Endometrium (tissue), 2 donors: ENCODE measurements around the gene MPP3.

Experiments
- FAIRE-seq: peaks from 2 replicates; lab custom pipeline; 2012; peaks lifted over from hg19 to GRCh38; lab: Jason Lieb, UNC
- donor health status: control.
- donor health status: control.

The MPP3 gene

GRCh38 chr17:43832168-43832975 is 574 bp downstream of the MPP3 start:
- no peak for FAIRE-seq

- FAIRE-seq, result no peak
Observed at GRCh38 chr17:43831633-43832032, 1.3 kb downstream of the MPP3 start.

- no peak for FAIRE-seq
Observed at GRCh38 chr17:43830510-43831140, 2.3 kb downstream of the MPP3 start.

- FAIRE-seq, result no peak
Observed at GRCh38 chr17:43829738-43830137, 3.2 kb downstream of the MPP3 start.

GRCh38 chr17:43827596-43827995 is 5.3 kb downstream of the MPP3 start:
- FAIRE-seq, result no peak

- no peak for FAIRE-seq
Observed at GRCh38 chr17:43826206-43826605, 6.7 kb downstream of the MPP3 start.

- no peak for FAIRE-seq
Observed at GRCh38 chr17:43825567-43825966, 7.4 kb downstream of the MPP3 start.

- FAIRE-seq, result no peak
Observed at GRCh38 chr17:43823350-43824084, 9.4 kb downstream of the MPP3 start.

- no peak for FAIRE-seq
Observed at GRCh38 chr17:43822570-43823190, 10.3 kb downstream of the MPP3 start.

- no peak for FAIRE-seq
Observed at GRCh38 chr17:43820759-43821158, 12.2 kb downstream of the MPP3 start.

GRCh38 chr17:43818966-43819365 is 14.0 kb downstream of the MPP3 start:
- no peak for FAIRE-seq

GRCh38 chr17:43817826-43818225 is 15.1 kb downstream of the MPP3 start:
- no peak for FAIRE-seq

GRCh38 chr17:43816336-43817320 is 16.3 kb downstream of the MPP3 start:
- no peak for FAIRE-seq

- no peak for FAIRE-seq
Observed at GRCh38 chr17:43814714-43815113, 18.2 kb downstream of the MPP3 start.

GRCh38 chr17:43814026-43814425 is 18.9 kb downstream of the MPP3 start:
- FAIRE-seq, result no peak

- no peak for FAIRE-seq
Observed at GRCh38 chr17:43813386-43813785, 19.6 kb downstream of the MPP3 start.

- FAIRE-seq, result no peak
Observed at GRCh38 chr17:43812396-43813265, 20.3 kb downstream of the MPP3 start.

- no peak for FAIRE-seq
Observed at GRCh38 chr17:43810823-43811222, 22.1 kb downstream of the MPP3 start.

GRCh38 chr17:43810226-43810715 is 22.7 kb downstream of the MPP3 start:
- FAIRE-seq, result no peak

GRCh38 chr17:43809121-43809520 is 23.8 kb downstream of the MPP3 start:
- FAIRE-seq, result no peak
